ENCODE data around the gene PRORP.

DNA sequence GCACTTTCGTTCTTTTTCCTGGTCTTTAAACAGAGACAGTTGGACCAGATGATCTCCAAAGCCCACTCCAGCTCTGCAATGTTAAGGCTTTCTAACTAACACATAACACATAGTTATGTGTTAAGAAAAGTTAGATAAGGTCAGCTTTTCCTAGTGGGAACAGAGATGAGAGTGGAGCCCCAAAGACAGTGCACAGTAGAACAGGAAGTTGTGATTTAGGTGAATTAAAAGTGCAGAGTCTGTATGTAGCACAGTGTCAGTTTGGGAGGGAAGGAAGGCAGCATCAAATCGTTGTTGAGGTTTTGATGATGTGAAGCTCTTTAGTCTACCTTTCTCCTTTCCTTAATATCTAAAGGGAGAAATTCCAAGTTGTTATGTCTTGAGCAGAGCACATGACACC, 31.7 kb downstream of the PRORP start:
- TF ChIP-seq EZH2 (optimal IDR thresholded peaks at IDR 0.05; ENCODE audit: low read depth, low read length): no peak
- TF ChIP-seq, protein P1, sequence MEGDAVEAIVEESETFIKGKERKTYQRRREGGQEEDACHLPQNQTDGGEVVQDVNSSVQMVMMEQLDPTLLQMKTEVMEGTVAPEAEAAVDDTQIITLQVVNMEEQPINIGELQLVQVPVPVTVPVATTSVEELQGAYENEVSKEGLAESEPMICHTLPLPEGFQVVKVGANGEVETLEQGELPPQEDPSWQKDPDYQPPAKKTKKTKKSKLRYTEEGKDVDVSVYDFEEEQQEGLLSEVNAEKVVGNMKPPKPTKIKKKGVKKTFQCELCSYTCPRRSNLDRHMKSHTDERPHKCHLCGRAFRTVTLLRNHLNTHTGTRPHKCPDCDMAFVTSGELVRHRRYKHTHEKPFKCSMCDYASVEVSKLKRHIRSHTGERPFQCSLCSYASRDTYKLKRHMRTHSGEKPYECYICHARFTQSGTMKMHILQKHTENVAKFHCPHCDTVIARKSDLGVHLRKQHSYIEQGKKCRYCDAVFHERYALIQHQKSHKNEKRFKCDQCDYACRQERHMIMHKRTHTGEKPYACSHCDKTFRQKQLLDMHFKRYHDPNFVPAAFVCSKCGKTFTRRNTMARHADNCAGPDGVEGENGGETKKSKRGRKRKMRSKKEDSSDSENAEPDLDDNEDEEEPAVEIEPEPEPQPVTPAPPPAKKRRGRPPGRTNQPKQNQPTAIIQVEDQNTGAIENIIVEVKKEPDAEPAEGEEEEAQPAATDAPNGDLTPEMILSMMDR (IDR thresholded peaks at IDR 0.05; ENCODE audit: low read length): no peak
